ENCODE measurements around the gene ARHGEF12. TPM values are rescaled to one million over a fixed set of nuclear protein-coding genes. Genes with fewer than 3 reads are reported as not detected.

The ARHGEF12 gene
- total and polyA plus RNA-seq, 4 donors = 19.0 to 243 (median 55.6) TPM

- WGBS, 2 donors = 25 to 65% methylated on average over 1 of the region's 1 CpG
- H3K27me3 ChIP-seq (ENCODE audit: control insufficient read depth in 3 of 3, insufficient read depth in 3 of 3, low read length in 2 of 3) = no peaks in the 10 kb centered on the region
- peak overlapping the region in 1 of 2 donors; percentile 46 for H3K27ac ChIP-seq (ENCODE audit: low read depth in 1 of 2, low read length in 1 of 2)
- H3K36me3 ChIP-seq (ENCODE audit: control insufficient read depth in 4 of 4, insufficient read depth in 4 of 4, low read length in 4 of 4) = peaks cover 2 to 10% (median 6%) of the 10 kb centered on the region in 4 donors
- no peaks in the 10 kb centered on the region for H3K9me3 ChIP-seq (ENCODE audit: control insufficient read depth in 4 of 4, insufficient read depth in 3 of 4, low read length in 3 of 4)
- H3K9ac ChIP-seq (ENCODE audit: insufficient read depth in 1 of 2, low read length in 2 of 2) = no peak overlapping the region
- DNase-seq (no peak), ATAC-seq (ENCODE audit: insufficient read depth, low FRiP score) (no peak)
- no peak for TF ChIP-seq CTCF (IDR thresholded peaks at IDR 0.05; ENCODE audit: control extremely low read depth, extremely low read depth)
- no peak overlapping the region for H3K4me3 ChIP-seq
- H3K4me1 ChIP-seq (ENCODE audit: control insufficient read depth in 5 of 5, insufficient read depth in 5 of 5, low read length in 5 of 5) = peaks cover 0 to 39% (median 12%) of the 10 kb centered on the region in 5 donors
These were observed 1.9 kb upstream of the ARHGEF12 start for GRCh38 chr11:120334332-120334731.

- ATAC-seq (ENCODE audit: insufficient read depth, low FRiP score) (no peak), DNase-seq (peak; percentile 83 to 97 (median 96))
- TF ChIP-seq CTCF (IDR thresholded peaks at IDR 0.05; ENCODE audit: control extremely low read depth, extremely low read depth) = peak; percentile 56
- Histone ChIP-seq H3K9me3 (ENCODE audit: control insufficient read depth in 4 of 4, insufficient read depth in 3 of 4, low read length in 3 of 4) (no peaks in the 10 kb centered on the region), H3K27ac (ENCODE audit: low read depth in 1 of 2, low read length in 1 of 2) (peak overlapping the region; percentile 47 to 96), H3K27me3 (ENCODE audit: control insufficient read depth in 3 of 3, insufficient read depth in 3 of 3, low read length in 2 of 3) (no peaks in the 10 kb centered on the region), H3K4me3 (no peak overlapping the region), H3K36me3 (ENCODE audit: control insufficient read depth in 4 of 4, insufficient read depth in 4 of 4, low read length in 4 of 4) (peaks cover 2 to 6% (median 4%) of the 10 kb centered on the region in 4 donors), H3K4me1 (ENCODE audit: control insufficient read depth in 5 of 5, insufficient read depth in 5 of 5, low read length in 5 of 5) (peaks cover 0 to 46% (median 12%) of the 10 kb centered on the region in 5 donors), H3K9ac (ENCODE audit: insufficient read depth in 1 of 2, low read length in 2 of 2) (peak overlapping the region in 1 of 2 donors; percentile 95)
- 1% methylated on average over 8 of the region's 8 CpGs for WGBS, 2 donors
These were observed 1.2 kb upstream of the ARHGEF12 start for GRCh38 chr11:120334894-120335462.

GRCh38 chr11:120335556-120335907 lies 681 bp upstream of the ARHGEF12 start:
- peaks cover 0 to 50% (median 12%) of the 10 kb centered on the region in 5 donors for H3K4me1 ChIP-seq (ENCODE audit: control insufficient read depth in 5 of 5, insufficient read depth in 5 of 5, low read length in 5 of 5)
- peak in 1 of 3 donors; percentile 65 for DNase-seq
- TF ChIP-seq CTCF (IDR thresholded peaks at IDR 0.05; ENCODE audit: control extremely low read depth, extremely low read depth) = no peak
- H3K9me3 ChIP-seq (ENCODE audit: control insufficient read depth in 4 of 4, insufficient read depth in 3 of 4, low read length in 3 of 4) = no peaks in the 10 kb centered on the region
- peak; percentile 1 for ATAC-seq (ENCODE audit: insufficient read depth, low FRiP score)
- H3K27ac ChIP-seq (ENCODE audit: low read depth in 1 of 2, low read length in 1 of 2) = peak overlapping the region; percentile 96 to 97
- WGBS, 2 donors = 0 to 1% methylated on average over 19 of the region's 19 CpGs
- H3K36me3 ChIP-seq (ENCODE audit: control insufficient read depth in 4 of 4, insufficient read depth in 4 of 4, low read length in 4 of 4) = peaks cover 0 to under 1% (median under 1%) of the 10 kb centered on the region in 4 donors
- no peaks in the 10 kb centered on the region for H3K27me3 ChIP-seq (ENCODE audit: control insufficient read depth in 3 of 3, insufficient read depth in 3 of 3, low read length in 2 of 3)
- peak overlapping the region; percentile 71 for H3K4me3 ChIP-seq
- peak overlapping the region; percentile 4 to 95 for H3K9ac ChIP-seq (ENCODE audit: insufficient read depth in 1 of 2, low read length in 2 of 2)

All from lung (tissue), 12 donors.